ENCODE results near the gene ORAI3.

ORAI3 gene

GRCh38 chr16:30976486-30976885, 27.6 kb downstream of the ORAI3 start:
- in situ Hi-C loops (cut with MboI; ENCODE audit: low sequenced_read_pairs) = no loop called here
- Histone ChIP-seq H3K27me3 (ENCODE audit: low read depth) (no peaks in the 10 kb centered on the region), H3K4me1 (no peaks in the 10 kb centered on the region), H3K9me3 (no peaks in the 10 kb centered on the region), H3K36me3 (replicated peaks) (peaks cover 73% of the 10 kb centered on the region), H3K4me3 (no peak overlapping the region)
- DNase-seq (ENCODE audit: low spot score in 2 of 2) = no peak

DNA sequence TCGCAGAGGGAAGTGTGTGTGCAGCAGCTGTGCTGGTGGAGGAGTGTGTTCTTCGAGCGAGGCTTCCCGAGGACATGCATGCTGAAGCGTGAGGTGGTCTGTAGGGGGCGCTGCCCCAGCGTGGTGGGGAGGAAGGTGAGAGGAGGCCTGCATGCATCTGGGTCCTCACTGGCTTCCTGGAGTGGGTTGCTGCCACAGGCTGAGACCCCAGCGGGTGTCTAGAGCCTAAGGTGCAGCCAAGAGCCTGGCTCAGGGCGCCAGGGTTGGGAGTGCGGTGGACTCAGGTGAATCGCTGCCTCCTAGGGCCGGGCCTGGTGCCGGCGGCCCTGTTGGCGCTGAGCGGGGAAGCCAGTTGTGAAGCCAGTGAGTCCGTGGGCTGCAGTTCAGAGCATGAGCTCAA, 28.6 kb downstream of the ORAI3 start:
- Histone ChIP-seq H3K27me3 (ENCODE audit: low read depth) (no peaks in the 10 kb centered on the region), H3K36me3 (replicated peaks) (peaks cover 64% of the 10 kb centered on the region), H3K9me3 (no peaks in the 10 kb centered on the region), H3K4me1 (no peaks in the 10 kb centered on the region), H3K4me3 (no peak overlapping the region)
- peak in 1 of 2 experiments; percentile 60 for DNase-seq (ENCODE audit: low spot score in 2 of 2)
- in situ Hi-C loops (cut with MboI; ENCODE audit: low sequenced_read_pairs) = no loop called here

DNA sequence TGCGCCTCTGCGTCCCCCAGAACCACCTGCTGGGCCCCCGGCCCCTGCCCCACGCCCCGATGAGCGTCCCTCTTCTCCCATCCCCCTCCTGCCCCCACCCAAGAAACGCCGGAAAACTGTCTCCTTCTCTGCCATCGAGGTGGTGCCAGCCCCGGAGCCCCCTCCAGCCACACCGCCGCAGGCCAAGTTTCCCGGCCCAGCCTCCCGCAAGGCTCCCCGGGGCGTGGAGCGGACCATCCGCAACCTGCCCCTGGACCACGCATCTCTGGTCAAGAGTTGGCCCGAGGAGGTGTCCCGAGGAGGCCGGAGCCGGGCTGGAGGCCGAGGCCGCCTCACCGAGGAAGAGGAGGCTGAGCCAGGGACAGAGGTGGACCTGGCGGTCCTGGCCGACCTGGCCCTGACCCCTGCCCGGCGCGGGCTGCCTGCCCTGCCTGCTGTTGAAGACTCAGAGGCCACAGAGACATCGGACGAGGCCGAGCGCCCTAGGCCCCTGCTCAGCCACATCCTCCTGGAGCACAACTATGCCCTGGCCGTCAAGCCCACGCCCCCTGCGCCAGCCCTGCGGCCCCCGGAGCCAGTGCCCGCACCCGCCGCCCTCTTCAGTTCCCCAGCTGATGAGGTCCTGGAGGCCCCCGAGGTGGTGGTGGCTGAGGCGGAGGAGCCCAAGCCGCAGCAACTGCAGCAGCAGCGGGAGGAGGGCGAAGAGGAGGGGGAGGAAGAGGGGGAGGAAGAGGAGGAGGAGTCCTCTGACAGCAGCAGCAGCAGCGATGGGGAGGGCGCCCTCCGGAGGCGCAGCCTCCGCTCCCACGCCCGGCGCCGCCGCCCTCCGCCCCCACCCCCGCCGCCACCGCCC, 30.5 kb downstream of the ORAI3 start:
- Histone ChIP-seq H3K27me3 (ENCODE audit: low read depth) (no peaks in the 10 kb centered on the region), H3K4me3 (no peak overlapping the region), H3K9me3 (no peaks in the 10 kb centered on the region), H3K4me1 (no peaks in the 10 kb centered on the region), H3K36me3 (replicated peaks) (peaks cover 60% of the 10 kb centered on the region)
- in situ Hi-C loops (cut with MboI; ENCODE audit: low sequenced_read_pairs) = no loop called here
- DNase-seq (ENCODE audit: low spot score in 2 of 2) = no peak

DNA sequence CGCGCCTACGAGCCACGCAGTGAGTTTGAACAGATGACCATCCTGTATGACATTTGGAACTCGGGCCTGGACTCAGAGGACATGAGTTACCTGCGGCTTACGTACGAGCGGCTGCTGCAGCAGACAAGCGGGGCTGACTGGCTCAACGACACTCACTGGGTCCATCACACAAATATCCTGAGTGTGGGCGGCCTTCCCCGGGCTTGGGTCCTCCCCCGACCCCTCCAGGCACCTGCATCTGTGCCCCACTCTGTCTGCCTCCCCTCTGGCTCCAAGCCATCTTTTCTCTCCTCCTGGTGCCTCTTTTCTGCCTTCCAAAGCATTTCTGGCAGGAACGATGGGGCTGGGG, 31.1 kb downstream of the ORAI3 start:
- in situ Hi-C loops (cut with MboI; ENCODE audit: low sequenced_read_pairs) = no loop called here

GRCh38 chr16:30980434-30980833, 31.6 kb downstream of the ORAI3 start:
- Histone ChIP-seq H3K9me3 (no peaks in the 10 kb centered on the region), H3K4me1 (peaks cover 3% of the 10 kb centered on the region; the same call in 1 of the 2 replicates), H3K27me3 (ENCODE audit: low read depth) (no peaks in the 10 kb centered on the region), H3K4me3 (no peak overlapping the region), H3K36me3 (replicated peaks) (peaks cover 59% of the 10 kb centered on the region)
- in situ Hi-C loops (cut with MboI; ENCODE audit: low sequenced_read_pairs) = no loop called here
- DNase-seq (ENCODE audit: low spot score in 2 of 2) = no peak

More for the DNA sequence above, 31.1 kb downstream of the ORAI3 start:
- Histone ChIP-seq H3K9me3 (no peaks in the 10 kb centered on the region), H3K27me3 (ENCODE audit: low read depth) (no peaks in the 10 kb centered on the region), H3K4me3 (no peak overlapping the region), H3K4me1 (no peaks in the 10 kb centered on the region), H3K36me3 (replicated peaks) (peaks cover 60% of the 10 kb centered on the region)
- DNase-seq (ENCODE audit: low spot score in 2 of 2) = no peak

GRCh38 chr16:30980959-30981358, 32.1 kb downstream of the ORAI3 start:
- H3K4me3 ChIP-seq = no peak overlapping the region
- DNase-seq (ENCODE audit: low spot score in 2 of 2) = no peak
- peaks cover 3% of the 10 kb centered on the region; the same call in 1 of the 2 replicates for H3K4me1 ChIP-seq
- peaks cover 57% of the 10 kb centered on the region for H3K36me3 ChIP-seq (replicated peaks)
- no peaks in the 10 kb centered on the region for H3K27me3 ChIP-seq (ENCODE audit: low read depth)
- no peaks in the 10 kb centered on the region for H3K9me3 ChIP-seq
- in situ Hi-C loops (cut with MboI; ENCODE audit: low sequenced_read_pairs) = no loop called here

DNA sequence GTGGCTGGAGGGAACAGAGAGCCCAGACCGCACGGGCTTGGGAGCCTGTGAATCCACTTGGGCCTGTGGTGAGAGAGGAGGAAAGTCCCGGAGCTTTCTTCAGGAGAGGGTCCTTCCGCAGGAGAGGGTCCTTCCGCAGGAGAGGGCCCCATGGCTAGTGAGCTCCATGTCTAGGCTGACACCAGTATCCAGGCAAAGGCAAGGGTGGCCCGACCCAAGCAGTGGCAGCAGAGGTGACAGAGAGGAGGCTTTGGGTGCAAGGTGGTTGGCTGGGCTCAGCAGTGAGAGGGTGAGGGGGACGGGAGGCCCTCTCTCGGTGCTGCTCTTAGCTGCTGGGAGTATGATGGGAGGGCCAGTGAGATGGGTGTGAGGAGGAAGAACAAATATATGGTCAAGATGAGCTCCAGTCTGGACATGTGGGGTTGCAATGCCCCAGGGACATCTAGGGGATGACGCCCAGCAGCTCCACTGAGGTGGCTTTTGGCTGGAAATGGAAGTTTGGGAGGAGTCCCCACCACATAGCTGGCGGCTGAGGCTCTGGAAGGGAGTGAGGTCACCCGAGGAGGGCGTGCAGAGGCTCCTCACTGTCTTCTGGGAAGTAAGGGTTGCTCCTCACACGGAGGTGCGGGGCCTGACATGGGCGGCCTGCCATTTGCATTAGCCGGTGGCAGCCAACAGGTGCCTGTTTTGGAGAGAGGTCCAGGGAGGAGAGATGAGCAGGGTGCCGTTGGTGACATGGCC, 33.9 kb downstream of the ORAI3 start:
- in situ Hi-C loops (cut with MboI; ENCODE audit: low sequenced_read_pairs) = no loop called here
- H3K36me3 ChIP-seq (replicated peaks) = peaks cover 43% of the 10 kb centered on the region
- no peaks in the 10 kb centered on the region for H3K27me3 ChIP-seq (ENCODE audit: low read depth)
- no peak for DNase-seq (ENCODE audit: low spot score in 2 of 2)
- H3K4me1 ChIP-seq = peaks cover 3% of the 10 kb centered on the region; the same call in 1 of the 2 replicates
- no peaks in the 10 kb centered on the region for H3K9me3 ChIP-seq
- no peak overlapping the region for H3K4me3 ChIP-seq

- no peaks in the 10 kb centered on the region for H3K27me3 ChIP-seq (ENCODE audit: low read depth)
- in situ Hi-C loops (cut with MboI; ENCODE audit: low sequenced_read_pairs) = no loop called here
- no peaks in the 10 kb centered on the region for H3K9me3 ChIP-seq
- H3K36me3 ChIP-seq (replicated peaks) = peaks cover 39% of the 10 kb centered on the region
- DNase-seq (ENCODE audit: low spot score in 2 of 2) = no peak
- H3K4me1 ChIP-seq = peaks cover 3% of the 10 kb centered on the region; the same call in 1 of the 2 replicates
- no peak overlapping the region for H3K4me3 ChIP-seq
Measured at GRCh38 chr16:30983289-30983889, 34.5 kb downstream of the ORAI3 start.

DNA sequence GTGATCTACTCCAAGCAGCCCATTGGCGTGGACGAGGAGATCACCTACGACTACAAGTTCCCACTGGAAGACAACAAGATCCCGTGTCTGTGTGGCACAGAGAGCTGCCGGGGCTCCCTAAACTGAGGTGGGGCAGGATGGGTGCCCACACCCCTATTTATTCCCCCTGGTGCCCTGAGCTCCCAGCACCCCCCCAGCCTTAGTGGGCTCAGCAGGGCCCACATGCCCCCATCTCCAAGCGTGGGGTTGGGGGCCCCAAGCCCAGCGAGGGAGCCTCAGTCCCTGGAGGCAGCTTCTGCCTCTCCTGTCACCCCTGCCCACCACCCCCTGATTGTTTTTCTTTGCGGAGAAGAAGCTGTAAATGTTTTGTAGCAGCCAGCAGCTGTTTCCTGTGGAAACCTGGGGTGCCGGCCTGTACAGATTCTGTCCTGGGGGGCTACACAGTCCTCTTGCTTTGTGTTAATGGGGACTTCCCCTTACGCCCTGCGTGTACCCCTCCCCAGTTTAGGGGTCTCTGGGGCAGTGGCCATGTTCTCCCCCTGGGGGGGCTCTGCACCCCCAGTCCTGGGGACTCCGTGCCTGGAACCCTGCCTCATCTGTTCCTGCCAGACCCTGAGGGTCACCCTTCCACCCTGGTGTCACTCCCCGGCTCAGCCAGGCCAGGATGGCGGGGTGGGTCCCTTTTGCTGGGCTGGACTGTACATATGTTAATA, 35.2 kb downstream of the ORAI3 start:
- in situ Hi-C loops (cut with MboI; ENCODE audit: low sequenced_read_pairs) = no loop called here
- no peak overlapping the region for H3K4me3 ChIP-seq
- no peaks in the 10 kb centered on the region for H3K9me3 ChIP-seq
- no peak for DNase-seq (ENCODE audit: low spot score in 2 of 2)
- H3K36me3 ChIP-seq (replicated peaks) = peaks cover 34% of the 10 kb centered on the region
- no peaks in the 10 kb centered on the region for H3K27me3 ChIP-seq (ENCODE audit: low read depth)
- peaks cover 3% of the 10 kb centered on the region; the same call in 1 of the 2 replicates for H3K4me1 ChIP-seq

- Histone ChIP-seq H3K9me3 (no peaks in the 10 kb centered on the region), H3K4me3 (no peak within 1 kb of the TSS)
- in situ Hi-C loops (cut with MboI; ENCODE audit: low sequenced_read_pairs) = no loop called here
Measured at GRCh38 chr16:30984669-30985400, 36.0 kb downstream of the ORAI3 start, which contains the start of gene HSD3B7. Gene HSD3B7 (plus strand): TSS chr16:30985207. CDS start chr16:30985659, 452 bp downstream.

GRCh38 chr16:30985401-30986128, 36.7 kb downstream of the ORAI3 start:
- Histone ChIP-seq H3K4me1 (peaks cover 3% of the 10 kb centered on the region; the same call in 1 of the 2 replicates), H3K9me3 (no peaks in the 10 kb centered on the region), H3K4me3 (no peak overlapping the region), H3K36me3 (replicated peaks) (peaks cover 24% of the 10 kb centered on the region), H3K27me3 (ENCODE audit: low read depth) (no peaks in the 10 kb centered on the region)
- in situ Hi-C loops (cut with MboI; ENCODE audit: low sequenced_read_pairs) = no loop called here
- DNase-seq (ENCODE audit: low spot score in 2 of 2) = no peak

More at GRCh38 chr16:30984669-30985400, 36.0 kb downstream of the ORAI3 start, which contains the start of gene HSD3B7:
- Histone ChIP-seq H3K27me3 (ENCODE audit: low read depth) (no peaks in the 10 kb centered on the region), H3K4me1 (peaks cover 3% of the 10 kb centered on the region; the same call in 1 of the 2 replicates), H3K36me3 (replicated peaks) (peaks cover 30% of the 10 kb centered on the region)
- DNase-seq (ENCODE audit: low spot score in 2 of 2) = peak; percentile 73 to 95
